Gastrocnemius medialis (tissue), 4 donors: ENCODE results near the gene THBD. TPM values are rescaled to one million over a fixed set of nuclear protein-coding genes. Genes with fewer than 3 reads are reported as not detected.

Source experiments
- ATAC-seq, 2 donors: fragments of 150-250 bp; one replicate each; pipeline ENCODE4 v1.9.1; 2016
- DNase-seq, 2 donors: peaks; one replicate each; pipeline ENCODE4 v3.0.0-alpha.2; 2019
- H3K27ac ChIP-seq, 4 donors: fragments of 200-600 bp; sonication (generic); 1 replicate in 1 of 4; 2 replicates in 3 of 4; pipeline ENCODE4 v1.5.1; 2016 to 2018; ENCODE audit warnings: mild to moderate bottlenecking in 2 of 4, moderate library complexity in 1 of 4
- H3K27me3 ChIP-seq, 3 donors: fragments of 200-600 bp; sonication (generic) in 2 of 3; 1 replicate in 1 of 3; 2 replicates in 2 of 3; pipeline versions ENCODE4 v1.5.1 to v1.6.0; 2016 to 2019; ENCODE audit warnings: mild to moderate bottlenecking in 1 of 3, moderate library complexity in 1 of 3
- H3K36me3 ChIP-seq, 2 donors: fragments of 200-600 bp; sonication (generic) in 1 of 2; one replicate each; pipeline ENCODE4 v1.5.1; 2017 to 2018
- H3K4me1 ChIP-seq, 2 donors: fragments of 200-600 bp; sonication (generic) in 1 of 2; one replicate each; pipeline ENCODE4 v1.5.1; 2016 to 2017; ENCODE audit warnings: mild to moderate bottlenecking in 2 of 2
- H3K4me3 ChIP-seq, 4 donors: fragments of 200-600 bp; sonication (generic) in 3 of 4; 1 replicate in 1 of 4; 2 replicates in 3 of 4; pipeline ENCODE4 v1.5.1; 2016 to 2019; ENCODE audit warnings: mild to moderate bottlenecking in 2 of 4
- H3K9me3 ChIP-seq, 3 donors: fragments of 200-600 bp; sonication (generic) in 2 of 3; 1 replicate in 1 of 3; 2 replicates in 2 of 3; pipeline ENCODE4 v1.5.1; 2016 to 2019
- CTCF ChIP-seq, 5 experiments: fragments of 450-650 bp in 3 of 5; fragments of 200-600 bp in 2 of 5; sonication (generic) in 2 of 5; IDR thresholded peaks in 4 of 5; conservative IDR thresholded peaks in 1 of 5; 1 replicate in 4 of 5; 2 replicates in 1 of 5; pipeline ENCODE4 v1.5.1; 2016 to 2019; ENCODE audit warnings: antibody characterized with exemption in 5 of 5, mild to moderate bottlenecking in 3 of 5, moderate library complexity in 3 of 5
- POLR2A ChIP-seq, 2 donors: fragments of 450-650 bp; IDR thresholded peaks; one replicate each; pipeline ENCODE4 v1.6.1; 2017; ENCODE audit warnings: antibody characterized with exemption in 2 of 2, mild to moderate bottlenecking in 2 of 2, moderate library complexity in 2 of 2
- in situ Hi-C, 4 donors: fragments of 200-750 bp; cut with MboI; loops; one replicate each; pipeline versions ENCODE4 v1.15.0 to v1.8.0; 2017; ENCODE audit warnings: low sequenced_read_pairs in 4 of 4
- intact Hi-C: fragments of 100-400 bp; cut with DNase I; formaldehyde crosslinking; loops from one replicate; pipeline ENCODE4 v1.15.1; 2023; ENCODE audit warnings: low total_unique reads
- total RNA-seq, 4 donors: library from RNA; depleted of rRNA; stranded (reverse); fragments of >200 nt; gene quantifications; one replicate each; pipeline versions ENCODE4 v1.1.0 to v1.2.3, GENCODE V29; 2016

THBD gene
- total RNA-seq, 4 donors from 2014 or later, result 9.0 to 25.7 (median 17.5) TPM

GRCh38 chr20:23062632-23063031, 13.2 kb upstream of the THBD start:
- H3K4me1 ChIP-seq, result peaks cover 30 to 34% of the 10 kb centered on the region in 2 donors
- TF ChIP-seq POLR2A (IDR thresholded peaks at IDR 0.05), result no peak
- TF ChIP-seq CTCF (IDR thresholded peaks at IDR 0.05 in 4 of 5, conservative IDR thresholded peaks at IDR 0.05 in 1 of 5), result no peak

DNA sequence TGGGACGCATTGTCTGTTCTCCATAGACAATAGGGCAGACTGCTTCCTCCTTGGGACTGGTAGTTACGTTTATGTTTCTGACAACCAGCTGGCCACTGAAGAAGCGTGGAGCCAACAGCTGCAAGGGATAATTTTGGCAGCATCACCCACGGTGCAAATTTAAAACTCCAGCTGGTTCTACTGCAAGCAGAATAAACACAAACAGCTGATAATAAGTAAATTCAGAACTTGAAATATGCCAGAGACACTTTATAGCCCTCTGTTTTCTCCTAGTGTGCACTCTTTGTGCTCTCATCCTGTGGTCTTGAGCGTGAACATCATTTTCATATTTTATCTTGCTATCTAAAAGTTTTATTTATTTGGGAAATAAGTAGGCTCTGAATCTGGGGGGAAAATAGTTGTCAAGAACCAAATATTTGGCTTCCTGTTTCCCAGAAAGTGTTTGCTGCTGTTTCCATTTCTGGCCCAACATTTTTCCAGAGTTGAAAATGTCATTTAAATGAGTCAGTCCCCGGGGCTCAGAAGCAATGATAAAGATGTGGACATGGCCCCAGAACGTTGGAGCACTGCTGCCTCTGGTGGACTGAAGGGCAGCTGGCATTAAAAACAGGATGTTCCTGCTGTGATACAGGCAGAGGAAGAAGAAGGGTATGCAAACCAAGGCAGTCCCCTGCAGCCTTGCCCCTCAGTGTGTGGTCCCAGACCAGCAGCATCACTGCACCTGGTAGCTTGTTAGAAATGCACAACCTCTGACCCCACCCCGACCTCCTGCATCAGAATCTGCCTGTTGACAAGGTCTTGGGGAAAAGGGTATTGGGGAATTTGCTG, 12.5 kb upstream of the THBD start:
- intact Hi-C loops (no loop called here), in situ Hi-C loops (no loop called here)
- H3K9me3 ChIP-seq, result no peaks in the 10 kb centered on the region
- DNase-seq (peak; percentile 34 to 55), ATAC-seq (peak; percentile 77 to 81)
- H3K36me3 ChIP-seq, result no peaks in the 10 kb centered on the region
- H3K27ac ChIP-seq, result peak overlapping the region; percentile 52 to 65 (median 63)
- no peaks in the 10 kb centered on the region for H3K27me3 ChIP-seq
- TF ChIP-seq CTCF (IDR thresholded peaks at IDR 0.05 in 4 of 5, conservative IDR thresholded peaks at IDR 0.05 in 1 of 5) (peak in 4 of 5 experiments; percentile 15 to 39 (median 30)), POLR2A (IDR thresholded peaks at IDR 0.05) (no peak)
- H3K4me3 ChIP-seq, result no peak overlapping the region
- H3K4me1 ChIP-seq, result peaks cover 30 to 34% of the 10 kb centered on the region in 2 donors

More at GRCh38 chr20:23062632-23063031, 13.2 kb upstream of the THBD start:
- Histone ChIP-seq H3K27ac (peak overlapping the region in 1 of 4 donors; percentile 62), H3K27me3 (no peaks in the 10 kb centered on the region), H3K36me3 (no peaks in the 10 kb centered on the region), H3K4me3 (no peak overlapping the region), H3K9me3 (no peaks in the 10 kb centered on the region)
- in situ Hi-C loops, result no loop called here
- intact Hi-C loops, result no loop called here
- no peak for ATAC-seq
- DNase-seq, result no peak

DNA sequence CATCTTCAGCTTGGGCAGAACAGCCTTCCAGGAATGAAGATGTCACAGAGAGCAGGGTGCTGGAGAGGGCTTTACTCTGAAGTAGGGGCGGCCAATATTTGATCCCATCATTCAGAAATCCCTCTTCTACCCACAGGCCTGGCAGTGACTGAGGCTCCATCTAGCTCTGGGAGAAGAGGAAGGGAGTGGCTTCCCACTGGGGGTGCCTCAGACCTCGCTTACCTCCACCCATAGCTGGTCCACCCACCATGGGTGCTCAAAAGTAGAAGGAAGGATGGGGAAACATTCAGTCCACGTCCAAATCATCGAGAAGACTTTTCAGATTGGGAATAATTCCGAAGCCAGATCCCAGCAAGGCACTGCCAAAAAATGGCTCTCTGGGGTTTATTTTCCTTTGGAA, 11.8 kb upstream of the THBD start:
- H3K4me1 ChIP-seq, result peaks cover 30 to 34% of the 10 kb centered on the region in 2 donors
- in situ Hi-C loops, result no loop called here
- no peaks in the 10 kb centered on the region for H3K36me3 ChIP-seq
- intact Hi-C loops, result no loop called here
- DNase-seq, result no peak
- H3K4me3 ChIP-seq, result no peak overlapping the region
- H3K9me3 ChIP-seq, result no peaks in the 10 kb centered on the region
- no peak for TF ChIP-seq POLR2A (IDR thresholded peaks at IDR 0.05)
- no peak for TF ChIP-seq CTCF (IDR thresholded peaks at IDR 0.05 in 4 of 5, conservative IDR thresholded peaks at IDR 0.05 in 1 of 5)
- H3K27ac ChIP-seq, result peak overlapping the region; percentile 52 to 65 (median 63)
- peak; percentile 11 to 20 for ATAC-seq
- H3K27me3 ChIP-seq, result no peaks in the 10 kb centered on the region

DNA sequence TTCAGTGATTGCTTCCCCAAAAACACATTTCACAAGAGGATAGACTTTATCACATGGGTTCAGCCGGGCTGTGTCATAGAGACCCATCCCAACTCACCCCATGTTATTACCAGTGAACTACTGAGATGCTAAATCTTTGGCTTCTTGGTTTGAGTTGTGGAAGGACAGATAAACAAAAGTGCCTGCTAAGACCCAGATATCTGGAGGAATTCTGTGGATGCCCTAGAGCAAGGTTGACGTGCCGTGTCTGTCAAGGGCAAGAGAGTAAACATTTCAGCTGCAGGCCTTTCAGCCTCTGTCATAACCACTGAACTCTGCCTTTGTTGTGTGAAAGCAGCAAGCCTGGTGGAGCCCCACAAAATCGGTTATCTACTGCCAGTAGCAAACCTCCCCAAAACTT, 11.2 kb upstream of the THBD start:
- Histone ChIP-seq H3K36me3 (no peaks in the 10 kb centered on the region), H3K27ac (peak overlapping the region in 1 of 4 donors; percentile 62), H3K4me1 (peaks cover 30 to 34% of the 10 kb centered on the region in 2 donors), H3K27me3 (no peaks in the 10 kb centered on the region), H3K9me3 (no peaks in the 10 kb centered on the region), H3K4me3 (no peak overlapping the region)
- intact Hi-C loops, result no loop called here
- TF ChIP-seq CTCF (IDR thresholded peaks at IDR 0.05 in 4 of 5, conservative IDR thresholded peaks at IDR 0.05 in 1 of 5) (no peak), POLR2A (IDR thresholded peaks at IDR 0.05) (no peak)
- in situ Hi-C loops, result no loop called here
- ATAC-seq (no peak), DNase-seq (no peak)
